H4 (cell line): Measurements from ENCODE around the gene FBXO46. TPM values are rescaled to one million over a fixed set of nuclear protein-coding genes. Genes with fewer than 3 reads are reported as not detected.
"Not testable (repeated sequence)": the region's sequence is repeated elsewhere in the genome, so short reads cannot be mapped to it uniquely, and the experiment has no call there.

ENCODE experiments used
- DNase-seq: peaks from one replicate; pipeline ENCODE4 v3.0.0-alpha.2; 2015; ENCODE audit warnings: low spot score
- total RNA-seq: library from RNA; depleted of rRNA; stranded (reverse); fragments of >200 nt; shearing (Covaris generic); gene quantifications from 2 replicates; pipeline ENCODE4 v1.2.3, GENCODE V29; 2014

FBXO46 gene
- total RNA-seq, 1 experiment from 2014 or later: 2.3 TPM

GRCh38 chr19:45729800-45730290 is 851 bp downstream of the FBXO46 start:
- DNase-seq: no peak

DNA sequence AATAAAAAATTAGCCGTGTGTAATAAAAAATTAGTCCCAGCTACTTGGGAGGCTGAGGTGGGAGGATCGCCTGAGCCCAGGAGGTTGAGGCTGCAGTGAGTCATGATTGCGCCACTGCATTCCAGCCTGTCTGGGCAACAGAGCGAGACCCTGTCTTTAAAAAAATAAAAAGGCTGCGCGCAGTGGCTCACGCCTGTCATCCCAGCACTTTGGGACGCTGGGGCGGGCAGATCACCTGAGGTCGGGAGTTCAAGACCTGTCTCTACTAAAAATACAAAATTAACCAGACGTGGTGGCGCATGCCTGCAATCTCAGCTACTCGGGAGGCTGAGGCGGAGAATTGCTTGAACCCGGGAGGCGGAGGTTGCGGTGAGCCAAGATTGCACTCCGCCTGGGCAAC is 2.0 kb downstream of the FBXO46 start:
- DNase-seq: not testable (repeated sequence)

GRCh38 chr19:45720065-45720464 is 10.6 kb downstream of the FBXO46 start:
- DNase-seq: not testable (repeated sequence)

- DNase-seq: no peak
These were observed 12.6 kb downstream of the FBXO46 start for GRCh38 chr19:45717983-45718650.

- peak; percentile 95 for DNase-seq
These were observed 13.3 kb downstream of the FBXO46 start for GRCh38 chr19:45717131-45717982.

DNA sequence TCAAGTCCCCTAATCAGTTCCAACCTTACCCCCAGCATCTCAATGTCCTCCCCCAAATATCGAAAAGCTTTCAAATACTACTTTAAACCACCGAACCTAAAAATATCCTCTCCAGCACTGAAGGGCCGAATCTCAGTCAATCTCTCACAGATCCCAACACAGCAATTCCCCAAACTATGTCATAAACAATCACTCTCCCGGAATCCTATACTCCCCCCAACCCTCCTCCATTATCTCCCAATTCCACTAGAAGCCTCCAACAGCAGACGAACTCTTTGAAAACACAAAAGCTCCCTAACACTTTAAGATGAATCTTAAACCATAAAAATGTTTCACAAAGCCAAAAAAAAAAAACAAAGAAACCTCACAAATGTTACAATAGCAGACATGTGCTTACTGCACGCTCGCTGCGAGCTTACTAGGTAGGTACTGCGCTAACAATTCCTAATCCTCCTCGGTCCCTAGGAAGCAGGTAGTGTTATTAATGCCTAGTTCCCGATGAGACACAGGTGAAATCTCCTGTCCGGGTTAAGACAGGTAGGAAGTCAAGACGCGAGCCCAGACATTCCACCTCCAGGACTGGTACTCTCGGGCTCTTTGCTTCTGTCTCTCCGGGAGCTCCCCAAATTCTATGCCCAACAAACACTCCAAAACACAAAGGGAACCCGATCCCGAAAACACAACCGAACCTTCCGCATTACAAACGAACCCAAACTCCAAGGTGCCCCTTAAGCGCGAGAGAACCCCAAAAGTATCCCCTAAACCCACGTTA is 14.2 kb downstream of the FBXO46 start:
- no peak for DNase-seq

GRCh38 chr19:45715139-45715538 is 15.6 kb downstream of the FBXO46 start:
- no peak for DNase-seq

DNA sequence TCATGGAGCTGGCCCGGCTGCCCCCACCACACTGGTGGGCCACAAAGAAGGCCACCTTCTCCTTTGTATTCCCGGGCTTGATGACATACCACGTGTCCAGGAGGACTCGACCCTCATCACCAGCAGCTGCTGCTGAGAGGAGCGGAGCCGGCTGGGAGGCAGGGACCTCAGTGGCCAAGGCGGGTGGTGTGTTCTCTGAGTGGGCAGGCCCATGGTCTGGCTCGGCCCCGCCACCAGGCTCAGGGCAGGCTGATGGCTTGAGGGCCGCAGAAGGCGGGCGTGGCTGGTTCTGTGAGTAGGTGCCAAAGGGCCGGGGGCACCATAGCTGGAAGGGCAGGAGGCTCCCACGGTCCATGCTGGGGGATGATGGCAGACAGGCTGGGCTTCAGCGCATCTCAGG is 17.6 kb downstream of the FBXO46 start:
- no peak for DNase-seq

GRCh38 chr19:45712699-45713067 is 18.0 kb downstream of the FBXO46 start:
- DNase-seq: no peak

- no peak for DNase-seq
These were observed 18.6 kb downstream of the FBXO46 start for GRCh38 chr19:45711851-45712698.

GRCh38 chr19:45710356-45711130 is 20.2 kb downstream of the FBXO46 start:
- no peak for DNase-seq

DNA sequence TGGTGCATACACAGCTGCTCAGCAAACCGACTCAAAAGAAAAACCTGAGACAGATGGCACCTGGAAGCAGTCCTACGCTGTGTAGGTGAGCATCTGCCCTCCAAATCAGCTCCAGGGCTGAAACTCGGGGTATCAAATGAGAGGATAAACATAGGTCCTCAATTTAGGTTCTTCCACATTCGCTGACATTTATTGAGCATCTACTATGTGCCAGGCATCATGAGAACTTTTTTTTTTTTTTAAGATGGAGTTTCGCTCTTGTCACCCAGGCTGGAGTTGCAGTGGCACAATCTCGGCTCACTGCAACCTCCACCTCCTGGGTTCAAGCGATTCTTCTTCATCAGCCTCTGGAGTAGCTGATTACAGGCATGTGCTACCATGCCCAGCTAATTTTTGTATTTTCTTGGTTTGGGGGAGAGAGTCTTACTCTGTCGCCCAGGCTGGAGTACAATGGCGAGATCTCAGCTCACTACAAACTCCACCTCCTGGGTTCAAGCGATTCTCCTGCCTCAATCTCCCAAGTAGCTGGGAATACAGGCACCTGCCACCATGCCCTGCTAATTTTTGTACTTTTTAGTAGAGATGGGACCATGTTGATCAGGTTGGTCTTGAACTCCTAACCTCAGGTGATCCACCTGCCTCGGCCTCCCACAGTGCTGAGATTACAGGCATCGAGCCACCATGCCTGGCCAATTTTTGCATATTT is 24.8 kb downstream of the FBXO46 start:
- no peak for DNase-seq

GRCh38 chr19:45705115-45705514 is 25.6 kb downstream of the FBXO46 start:
- DNase-seq: no peak

- no peak for DNase-seq
These were observed 29.0 kb downstream of the FBXO46 start for GRCh38 chr19:45701676-45702075.

- DNase-seq: peak; percentile 31
These were observed 37.4 kb downstream of the FBXO46 start for GRCh38 chr19:45693106-45693788.

DNA sequence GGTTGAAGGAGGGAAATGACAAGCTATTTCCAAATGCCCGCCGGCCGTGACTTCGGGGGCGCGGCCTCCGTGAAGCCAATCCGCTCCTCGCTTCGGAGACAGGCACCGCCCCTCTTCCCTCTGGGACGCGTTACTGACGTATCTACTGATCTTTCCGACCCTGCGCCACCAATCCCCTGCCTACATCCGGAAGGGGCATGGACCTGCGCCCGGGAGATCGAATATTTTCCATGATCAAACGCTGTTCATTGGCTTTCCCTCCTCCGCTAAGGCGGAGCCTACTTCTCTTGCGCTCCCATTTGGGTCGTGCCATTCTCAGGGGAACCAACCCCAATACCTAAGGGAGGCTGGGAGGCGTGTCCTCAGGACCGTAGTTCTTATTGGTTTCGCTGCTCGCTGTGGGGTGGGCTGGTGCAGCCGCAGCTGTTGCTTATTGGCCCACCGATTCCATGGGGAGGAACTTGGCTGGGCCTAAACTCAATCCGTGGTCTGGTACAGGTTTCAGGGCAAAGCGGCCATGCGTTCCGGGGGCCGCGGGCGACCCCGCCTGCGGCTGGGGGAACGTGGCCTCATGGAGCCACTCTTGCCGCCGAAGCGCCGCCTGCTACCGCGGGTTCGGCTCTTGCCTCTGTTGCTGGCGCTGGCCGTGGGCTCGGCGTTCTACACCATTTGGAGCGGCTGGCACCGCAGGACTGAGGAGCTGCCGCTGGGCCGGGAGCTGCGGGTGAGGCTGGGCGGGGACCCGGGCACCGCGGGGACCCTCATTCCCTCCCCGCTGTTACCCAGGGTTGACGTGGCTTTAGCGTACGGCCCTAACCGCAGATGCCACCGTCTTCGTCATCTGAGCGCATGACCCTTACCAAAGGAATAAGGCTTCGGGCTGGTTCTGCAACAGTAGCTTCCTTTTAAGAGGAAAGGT is 38.2 kb downstream of the FBXO46 start, which contains the start of gene QPCTL:
Gene QPCTL (plus strand): TSS at position 480 of the 919 bp plus-strand sequence. CDS start 38 bp downstream, at position 518.
- peak; percentile 98 for DNase-seq

DNA sequence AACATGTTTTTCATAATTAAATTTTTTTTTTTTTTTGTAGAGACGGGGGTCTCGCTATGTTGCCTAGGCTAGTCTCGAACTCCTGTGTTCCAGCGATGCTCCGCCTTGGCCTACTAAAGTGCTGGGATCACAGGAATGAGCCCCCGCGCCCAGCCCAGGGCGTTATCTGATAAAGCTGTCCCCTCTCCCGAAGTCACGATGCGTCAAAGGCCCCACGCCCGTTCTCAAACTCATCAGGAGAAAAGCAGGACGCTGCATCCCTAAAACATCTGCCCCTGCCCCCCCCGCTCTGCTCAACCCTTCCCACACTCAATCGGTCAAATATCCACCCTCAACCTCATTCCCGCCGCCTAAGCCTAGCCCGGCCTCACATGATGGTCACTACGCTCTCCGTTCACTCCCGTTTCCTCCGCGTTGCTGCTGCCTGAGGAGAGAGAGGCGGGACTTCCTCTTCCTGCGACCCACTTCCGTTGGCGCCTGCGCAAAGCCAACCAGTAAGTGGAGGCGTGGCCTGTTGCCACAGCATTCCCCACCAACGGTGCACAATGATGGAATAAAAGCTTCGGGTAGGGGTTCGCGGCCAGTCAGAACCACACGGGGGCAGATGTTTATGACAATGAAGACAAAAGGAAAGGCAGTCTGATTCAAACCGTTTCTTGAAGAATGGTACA is 39.0 kb downstream of the FBXO46 start, which contains the start of gene SNRPD2:
Gene SNRPD2 (minus strand): TSS at position 438 of the 671 bp plus-strand sequence. CDS start 65 bp downstream, at position 373.
- DNase-seq: peak; percentile 86
